Gastrocnemius medialis (tissue), 4 donors: Measurements from ENCODE around the gene C19orf85. TPM values are rescaled to one million over a fixed set of nuclear protein-coding genes. Genes with fewer than 3 reads are reported as not detected.
A peak's percentile ranks its signal among the peaks of the same experiment; 100 is the strongest.
"Not testable (repeated sequence)": the region's sequence is repeated elsewhere in the genome, so short reads cannot be mapped to it uniquely, and the experiment has no call there.

Source experiments
- ATAC-seq, 2 donors: fragments of 150-250 bp; one replicate each; pipeline ENCODE4 v1.9.1; 2016
- DNase-seq, 2 donors: peaks; one replicate each; pipeline ENCODE4 v3.0.0-alpha.2; 2019
- H3K27ac ChIP-seq, 4 donors: fragments of 200-600 bp; sonication (generic); 1 replicate in 1 of 4; 2 replicates in 3 of 4; pipeline ENCODE4 v1.5.1; 2016 to 2018; ENCODE audit warnings: mild to moderate bottlenecking in 2 of 4, moderate library complexity in 1 of 4
- H3K27me3 ChIP-seq, 3 donors: fragments of 200-600 bp; sonication (generic) in 2 of 3; 1 replicate in 1 of 3; 2 replicates in 2 of 3; pipeline versions ENCODE4 v1.5.1 to v1.6.0; 2016 to 2019; ENCODE audit warnings: mild to moderate bottlenecking in 1 of 3, moderate library complexity in 1 of 3
- H3K36me3 ChIP-seq, 2 donors: fragments of 200-600 bp; sonication (generic) in 1 of 2; one replicate each; pipeline ENCODE4 v1.5.1; 2017 to 2018
- H3K4me1 ChIP-seq, 2 donors: fragments of 200-600 bp; sonication (generic) in 1 of 2; one replicate each; pipeline ENCODE4 v1.5.1; 2016 to 2017; ENCODE audit warnings: mild to moderate bottlenecking in 2 of 2
- H3K4me3 ChIP-seq, 4 donors: fragments of 200-600 bp; sonication (generic) in 3 of 4; 1 replicate in 1 of 4; 2 replicates in 3 of 4; pipeline ENCODE4 v1.5.1; 2016 to 2019; ENCODE audit warnings: mild to moderate bottlenecking in 2 of 4
- H3K9me3 ChIP-seq, 3 donors: fragments of 200-600 bp; sonication (generic) in 2 of 3; 1 replicate in 1 of 3; 2 replicates in 2 of 3; pipeline ENCODE4 v1.5.1; 2016 to 2019
- CTCF ChIP-seq, 5 experiments: fragments of 450-650 bp in 3 of 5; fragments of 200-600 bp in 2 of 5; sonication (generic) in 2 of 5; IDR thresholded peaks in 4 of 5; conservative IDR thresholded peaks in 1 of 5; 1 replicate in 4 of 5; 2 replicates in 1 of 5; pipeline ENCODE4 v1.5.1; 2016 to 2019; ENCODE audit warnings: antibody characterized with exemption in 5 of 5, mild to moderate bottlenecking in 3 of 5, moderate library complexity in 3 of 5
- POLR2A ChIP-seq, 2 donors: fragments of 450-650 bp; IDR thresholded peaks; one replicate each; pipeline ENCODE4 v1.6.1; 2017; ENCODE audit warnings: antibody characterized with exemption in 2 of 2, mild to moderate bottlenecking in 2 of 2, moderate library complexity in 2 of 2
- in situ Hi-C, 4 donors: fragments of 200-750 bp; cut with MboI; loops; one replicate each; pipeline versions ENCODE4 v1.15.0 to v1.8.0; 2017; ENCODE audit warnings: low sequenced_read_pairs in 4 of 4
- intact Hi-C: fragments of 100-400 bp; cut with DNase I; formaldehyde crosslinking; loops from one replicate; pipeline ENCODE4 v1.15.1; 2023; ENCODE audit warnings: low total_unique reads
- total RNA-seq, 4 donors: library from RNA; depleted of rRNA; stranded (reverse); fragments of >200 nt; gene quantifications; one replicate each; pipeline versions ENCODE4 v1.1.0 to v1.2.3, GENCODE V29; 2016

C19orf85 gene
- total RNA-seq, 4 donors from 2014 or later = not detected

- Histone ChIP-seq H3K27me3 (no peaks in the 10 kb centered on the region), H3K27ac (no peak overlapping the region), H3K4me3 (no peak overlapping the region), H3K9me3 (no peaks in the 10 kb centered on the region), H3K36me3 (no peaks in the 10 kb centered on the region), H3K4me1 (no peaks in the 10 kb centered on the region)
- TF ChIP-seq CTCF (IDR thresholded peaks at IDR 0.05 in 4 of 5, conservative IDR thresholded peaks at IDR 0.05 in 1 of 5) (no peak), POLR2A (IDR thresholded peaks at IDR 0.05) (no peak)
- intact Hi-C loops = no loop called here
- ATAC-seq = no peak
- DNase-seq = no peak
- in situ Hi-C loops = no loop called here
Observed at GRCh38 chr19:55498246-55498840, 33.8 kb upstream of the C19orf85 start.

GRCh38 chr19:55497763-55498162, 33.2 kb upstream of the C19orf85 start:
- Histone ChIP-seq H3K36me3 (no peaks in the 10 kb centered on the region), H3K4me1 (no peaks in the 10 kb centered on the region), H3K27me3 (no peaks in the 10 kb centered on the region), H3K4me3 (no peak overlapping the region), H3K9me3 (no peaks in the 10 kb centered on the region), H3K27ac (no peak overlapping the region)
- intact Hi-C loops (no loop called here), in situ Hi-C loops (no loop called here)
- DNase-seq (no peak), ATAC-seq (no peak)
- no peak for TF ChIP-seq CTCF (IDR thresholded peaks at IDR 0.05 in 4 of 5, conservative IDR thresholded peaks at IDR 0.05 in 1 of 5)

GRCh38 chr19:55496820-55497219, 32.3 kb upstream of the C19orf85 start:
- H3K27ac ChIP-seq, ATAC-seq, DNase-seq, in situ Hi-C loops, intact Hi-C loops, H3K9me3 ChIP-seq, H3K36me3 ChIP-seq, H3K27me3 ChIP-seq, H3K4me1 ChIP-seq, H3K4me3 ChIP-seq: not testable (repeated sequence)

- no peaks in the 10 kb centered on the region for H3K36me3 ChIP-seq
- TF ChIP-seq POLR2A (IDR thresholded peaks at IDR 0.05) = no peak
- no peak for TF ChIP-seq CTCF (IDR thresholded peaks at IDR 0.05 in 4 of 5, conservative IDR thresholded peaks at IDR 0.05 in 1 of 5)
- no peaks in the 10 kb centered on the region for H3K27me3 ChIP-seq
- H3K4me3 ChIP-seq = no peak overlapping the region
- H3K9me3 ChIP-seq = no peaks in the 10 kb centered on the region
- ATAC-seq = no peak
- in situ Hi-C loops (no loop called here), intact Hi-C loops (no loop called here)
- DNase-seq = no peak
- H3K4me1 ChIP-seq = no peaks in the 10 kb centered on the region
- H3K27ac ChIP-seq = no peak overlapping the region
Observed at GRCh38 chr19:55495646-55496349, 31.2 kb upstream of the C19orf85 start.

GRCh38 chr19:55494172-55494761, 29.7 kb upstream of the C19orf85 start:
- ATAC-seq (peak; percentile 57 to 75), DNase-seq (no peak)
- peak overlapping the region; percentile 70 to 78 (median 70) for H3K27ac ChIP-seq
- intact Hi-C loops = no loop called here
- peak overlapping the region; percentile 21 to 41 (median 31) for H3K4me3 ChIP-seq
- peaks cover 0 to 2% (median 0%) of the 10 kb centered on the region in 3 donors for H3K27me3 ChIP-seq
- in situ Hi-C loops = no loop called here
- no peaks in the 10 kb centered on the region for H3K4me1 ChIP-seq
- no peaks in the 10 kb centered on the region for H3K36me3 ChIP-seq
- no peaks in the 10 kb centered on the region for H3K9me3 ChIP-seq
- TF ChIP-seq POLR2A (IDR thresholded peaks at IDR 0.05) = peak in 1 of 2 donors; percentile 11
- TF ChIP-seq CTCF (IDR thresholded peaks at IDR 0.05 in 4 of 5, conservative IDR thresholded peaks at IDR 0.05 in 1 of 5) = no peak
